ENCODE data around the gene AUTS2.

The AUTS2 gene

GRCh38 chr7:70480927-70481569 lies 882.8 kb downstream of the AUTS2 start:
- H3K4me3 ChIP-seq (ENCODE audit: low read length), result no peak overlapping the region
- DNase-seq (ENCODE audit: low read depth), result no peak
- TF ChIP-seq CTCF (conservative IDR thresholded peaks at IDR 0.05; ENCODE audit: low read depth, low read length), result no peak

- DNase-seq (ENCODE audit: low read depth), result no peak
- H3K4me3 ChIP-seq (ENCODE audit: low read length), result no peak overlapping the region
- TF ChIP-seq CTCF (conservative IDR thresholded peaks at IDR 0.05; ENCODE audit: low read depth, low read length), result no peak
Measured at GRCh38 chr7:70481570-70482123, 883.4 kb downstream of the AUTS2 start.

GRCh38 chr7:70484255-70484654 lies 886.0 kb downstream of the AUTS2 start:
- TF ChIP-seq CTCF (conservative IDR thresholded peaks at IDR 0.05; ENCODE audit: low read depth, low read length), result no peak
- DNase-seq (ENCODE audit: low read depth), result no peak
- no peak overlapping the region for H3K4me3 ChIP-seq (ENCODE audit: low read length)

GRCh38 chr7:70486977-70487376 lies 888.7 kb downstream of the AUTS2 start:
- no peak overlapping the region for H3K4me3 ChIP-seq (ENCODE audit: low read length)
- TF ChIP-seq CTCF (conservative IDR thresholded peaks at IDR 0.05; ENCODE audit: low read depth, low read length), result no peak
- DNase-seq (ENCODE audit: low read depth), result no peak

- H3K4me3 ChIP-seq (ENCODE audit: low read length), result no peak overlapping the region
- no peak for TF ChIP-seq CTCF (conservative IDR thresholded peaks at IDR 0.05; ENCODE audit: low read depth, low read length)
- DNase-seq (ENCODE audit: low read depth), result no peak
Measured at GRCh38 chr7:70487428-70487827, 889.2 kb downstream of the AUTS2 start.

- no peak for TF ChIP-seq CTCF (conservative IDR thresholded peaks at IDR 0.05; ENCODE audit: low read depth, low read length)
- DNase-seq (ENCODE audit: low read depth), result no peak
- H3K4me3 ChIP-seq (ENCODE audit: low read length), result no peak overlapping the region
Measured at GRCh38 chr7:70487886-70488285, 889.6 kb downstream of the AUTS2 start.

- no peak for TF ChIP-seq CTCF (conservative IDR thresholded peaks at IDR 0.05; ENCODE audit: low read depth, low read length)
- no peak for DNase-seq (ENCODE audit: low read depth)
- no peak overlapping the region for H3K4me3 ChIP-seq (ENCODE audit: low read length)
Measured at GRCh38 chr7:70489813-70490212, 891.5 kb downstream of the AUTS2 start.
